ENCODE results near the gene BCKDK.

DNA sequence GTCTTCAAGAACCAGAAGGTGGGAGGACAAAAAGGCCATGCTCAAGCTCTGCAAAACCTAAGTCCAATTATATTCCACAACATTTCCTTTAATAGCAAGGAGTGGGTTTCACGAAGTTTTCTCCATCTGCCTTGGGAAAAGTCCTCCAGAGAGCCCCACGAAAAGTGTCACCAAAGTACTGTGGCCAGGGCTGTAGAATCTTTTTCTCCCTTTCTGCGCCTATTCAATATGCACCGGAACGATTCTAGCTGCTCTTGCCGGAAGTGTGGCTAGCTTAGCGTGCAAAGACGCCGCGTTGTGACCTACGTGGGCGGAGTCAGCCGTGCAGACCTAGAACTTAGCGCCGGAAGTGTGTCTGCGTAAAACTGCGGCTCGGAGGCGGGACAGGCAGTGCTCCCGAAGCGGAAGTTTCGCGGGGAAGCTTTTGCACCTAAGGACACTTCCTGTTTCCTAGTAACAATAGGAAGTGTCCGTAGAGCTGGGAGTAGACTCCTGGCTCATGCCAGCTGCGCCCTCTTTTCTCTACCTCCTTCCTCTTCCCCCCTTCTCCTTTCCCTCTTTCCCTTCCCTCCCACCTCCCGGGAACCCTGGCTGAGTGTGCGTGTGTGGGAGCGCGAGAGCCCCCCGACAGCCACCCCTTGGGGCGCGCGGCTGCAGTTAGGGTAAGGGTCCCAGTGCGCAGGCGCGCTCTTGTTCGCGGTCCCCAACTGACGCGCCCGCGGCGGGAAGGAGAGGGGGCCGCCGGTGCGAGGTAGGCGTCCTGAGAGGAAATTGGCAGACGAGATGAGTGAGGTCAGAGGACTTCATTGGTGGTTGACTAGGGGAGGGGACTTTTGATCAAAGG lies 34.0 kb upstream of the BCKDK start, which contains the start of the genes ZNF646 and ZNF668:
- TF ChIP-seq TSHZ2 (CRISPR knock-in tag; IDR thresholded peaks at IDR 0.05) (no peak), ZFP30 (CRISPR knock-in tag; IDR thresholded peaks at IDR 0.05) (no peak)
